ENCODE results near the gene CIDEA. TPM values are rescaled to one million over a fixed set of nuclear protein-coding genes. Genes with fewer than 3 reads are reported as not detected.

CIDEA gene
- total and polyA plus RNA-seq, 2 donors (not counting 1 experiment from before 2014, with no cell fraction given), result 0.12 to 1.7 TPM

DNA sequence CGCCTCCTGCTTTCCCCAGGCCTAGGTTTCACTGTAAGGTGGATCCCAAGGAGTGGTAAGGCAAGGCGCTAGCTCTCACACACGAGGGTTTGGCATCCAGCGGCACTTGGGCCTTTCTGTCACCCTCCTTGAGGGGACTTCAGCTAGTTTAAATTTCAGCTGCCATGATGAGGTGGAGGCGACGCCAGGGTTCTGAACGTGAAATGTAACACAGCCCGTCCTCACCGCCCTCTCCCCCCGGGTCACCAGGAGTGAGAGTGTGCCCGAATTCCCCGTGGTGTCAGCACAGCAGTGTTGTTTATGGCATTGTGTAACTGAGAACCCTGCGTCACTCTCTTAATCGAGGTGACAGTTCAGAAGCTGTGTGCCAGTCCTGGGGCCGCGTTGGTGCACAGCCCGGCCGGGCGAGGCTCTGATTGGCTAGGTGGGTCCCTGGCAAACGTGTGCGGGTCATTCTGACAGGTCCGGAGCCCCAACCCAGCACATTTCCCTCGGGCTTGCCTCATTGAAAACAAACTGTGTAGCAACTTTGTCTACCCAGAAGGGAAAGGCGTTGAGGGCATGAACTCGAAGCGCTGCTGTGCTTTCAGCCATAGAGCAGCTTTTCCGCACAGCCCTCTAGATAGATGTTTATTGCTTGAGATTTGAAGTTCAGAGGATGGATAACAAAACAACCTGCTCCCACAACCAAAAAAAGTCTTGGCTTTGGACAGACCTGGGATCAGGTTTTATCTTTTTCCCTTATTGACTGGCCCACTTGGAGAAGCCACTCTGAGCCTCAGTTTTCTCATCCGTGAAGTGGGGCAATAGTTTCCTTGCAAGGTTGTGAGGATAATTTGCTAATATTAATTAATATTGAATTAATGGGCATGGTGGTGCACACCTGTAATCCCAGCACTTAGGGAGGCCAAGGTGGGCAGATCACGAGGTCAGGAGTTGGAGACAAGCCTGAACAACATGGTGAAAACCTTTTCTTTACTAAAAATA lies 4.9 kb downstream of the CIDEA start:
- H3K9ac ChIP-seq (ENCODE audit: insufficient read depth, low read length), result no peak overlapping the region
- H3K4me1 ChIP-seq (ENCODE audit: control insufficient read depth, extremely low read depth, insufficient read depth, low read length), result peaks cover 16% of the 10 kb centered on the region
- H2AFZ ChIP-seq (ENCODE audit: low read length), result no peak overlapping the region
- H3K36me3 ChIP-seq (ENCODE audit: control insufficient read depth, insufficient read depth, low read length), result no peaks in the 10 kb centered on the region
- H4K20me1 ChIP-seq (ENCODE audit: control insufficient read depth, extremely low read depth, insufficient read depth, low read length), result no peaks in the 10 kb centered on the region
- H3K4me2 ChIP-seq (ENCODE audit: extremely low read depth, insufficient read depth, low read length), result no peak overlapping the region
- DNase-seq (ENCODE audit: low read depth in 2 of 2), result no peak
- TF ChIP-seq EZH2 (IDR thresholded peaks at IDR 0.05; ENCODE audit: low read length, missing control alignments), result no peak
- TF ChIP-seq, protein P1, sequence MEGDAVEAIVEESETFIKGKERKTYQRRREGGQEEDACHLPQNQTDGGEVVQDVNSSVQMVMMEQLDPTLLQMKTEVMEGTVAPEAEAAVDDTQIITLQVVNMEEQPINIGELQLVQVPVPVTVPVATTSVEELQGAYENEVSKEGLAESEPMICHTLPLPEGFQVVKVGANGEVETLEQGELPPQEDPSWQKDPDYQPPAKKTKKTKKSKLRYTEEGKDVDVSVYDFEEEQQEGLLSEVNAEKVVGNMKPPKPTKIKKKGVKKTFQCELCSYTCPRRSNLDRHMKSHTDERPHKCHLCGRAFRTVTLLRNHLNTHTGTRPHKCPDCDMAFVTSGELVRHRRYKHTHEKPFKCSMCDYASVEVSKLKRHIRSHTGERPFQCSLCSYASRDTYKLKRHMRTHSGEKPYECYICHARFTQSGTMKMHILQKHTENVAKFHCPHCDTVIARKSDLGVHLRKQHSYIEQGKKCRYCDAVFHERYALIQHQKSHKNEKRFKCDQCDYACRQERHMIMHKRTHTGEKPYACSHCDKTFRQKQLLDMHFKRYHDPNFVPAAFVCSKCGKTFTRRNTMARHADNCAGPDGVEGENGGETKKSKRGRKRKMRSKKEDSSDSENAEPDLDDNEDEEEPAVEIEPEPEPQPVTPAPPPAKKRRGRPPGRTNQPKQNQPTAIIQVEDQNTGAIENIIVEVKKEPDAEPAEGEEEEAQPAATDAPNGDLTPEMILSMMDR (conservative IDR thresholded peaks at IDR 0.05 in 1 of 2, IDR thresholded peaks at IDR 0.05 in 1 of 2; ENCODE audit: low read depth in 1 of 2, low read length in 2 of 2), result no peak
- no peaks in the 10 kb centered on the region for H3K79me2 ChIP-seq (ENCODE audit: control insufficient read depth, insufficient read depth, low read length)
- H3K27ac ChIP-seq (ENCODE audit: insufficient read depth, low read length), result no peak overlapping the region
- H3K9me3 ChIP-seq (ENCODE audit: control insufficient read depth, insufficient read depth, low read depth, low read length), result no peaks in the 10 kb centered on the region
- H3K4me3 ChIP-seq (replicated peaks in 1 of 4; ENCODE audit: control extremely low read depth in 1 of 4, insufficient read depth in 1 of 4, low read depth in 3 of 4, low read length in 4 of 4), result no peak overlapping the region
- peaks cover 5% of the 10 kb centered on the region for H3K27me3 ChIP-seq (ENCODE audit: control insufficient read depth, insufficient read depth, low read length)

DNA sequence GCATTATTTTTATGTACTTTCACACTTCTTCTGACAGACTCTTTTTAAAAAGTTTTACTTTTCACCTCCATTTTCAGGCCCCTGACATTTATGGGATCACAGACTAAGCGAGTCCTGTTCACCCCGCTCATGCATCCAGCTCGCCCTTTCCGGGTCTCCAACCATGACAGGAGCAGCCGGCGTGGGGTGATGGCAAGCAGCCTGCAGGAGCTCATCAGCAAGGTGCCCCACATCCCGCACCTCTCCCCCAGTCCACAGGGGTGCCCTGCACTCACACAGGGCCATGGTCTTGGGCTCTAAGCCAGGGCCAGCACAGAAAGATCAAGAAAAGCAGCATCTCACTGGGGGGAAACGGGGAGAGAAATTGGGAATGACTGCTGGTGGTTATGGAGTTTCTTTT lies 8.6 kb downstream of the CIDEA start:
- TF ChIP-seq, protein P1 (conservative IDR thresholded peaks at IDR 0.05 in 1 of 2, IDR thresholded peaks at IDR 0.05 in 1 of 2; ENCODE audit: low read depth in 1 of 2, low read length in 2 of 2), result no peak
- TF ChIP-seq EZH2 (IDR thresholded peaks at IDR 0.05; ENCODE audit: low read length, missing control alignments), result no peak
- Histone ChIP-seq H3K4me2 (ENCODE audit: extremely low read depth, insufficient read depth, low read length) (no peak overlapping the region), H3K27ac (ENCODE audit: insufficient read depth, low read length) (no peak overlapping the region), H3K79me2 (ENCODE audit: control insufficient read depth, insufficient read depth, low read length) (no peaks in the 10 kb centered on the region), H3K36me3 (ENCODE audit: control insufficient read depth, insufficient read depth, low read length) (no peaks in the 10 kb centered on the region), H4K20me1 (ENCODE audit: control insufficient read depth, extremely low read depth, insufficient read depth, low read length) (no peaks in the 10 kb centered on the region), H3K27me3 (ENCODE audit: control insufficient read depth, insufficient read depth, low read length) (no peaks in the 10 kb centered on the region), H3K4me1 (ENCODE audit: control insufficient read depth, extremely low read depth, insufficient read depth, low read length) (no peaks in the 10 kb centered on the region), H2AFZ (ENCODE audit: low read length) (no peak overlapping the region), H3K9me3 (ENCODE audit: control insufficient read depth, insufficient read depth, low read depth, low read length) (no peaks in the 10 kb centered on the region), H3K9ac (ENCODE audit: insufficient read depth, low read length) (no peak overlapping the region), H3K4me3 (replicated peaks in 1 of 4; ENCODE audit: control extremely low read depth in 1 of 4, insufficient read depth in 1 of 4, low read depth in 3 of 4, low read length in 4 of 4) (no peak overlapping the region)
- DNase-seq (ENCODE audit: low read depth in 2 of 2), result no peak

DNA sequence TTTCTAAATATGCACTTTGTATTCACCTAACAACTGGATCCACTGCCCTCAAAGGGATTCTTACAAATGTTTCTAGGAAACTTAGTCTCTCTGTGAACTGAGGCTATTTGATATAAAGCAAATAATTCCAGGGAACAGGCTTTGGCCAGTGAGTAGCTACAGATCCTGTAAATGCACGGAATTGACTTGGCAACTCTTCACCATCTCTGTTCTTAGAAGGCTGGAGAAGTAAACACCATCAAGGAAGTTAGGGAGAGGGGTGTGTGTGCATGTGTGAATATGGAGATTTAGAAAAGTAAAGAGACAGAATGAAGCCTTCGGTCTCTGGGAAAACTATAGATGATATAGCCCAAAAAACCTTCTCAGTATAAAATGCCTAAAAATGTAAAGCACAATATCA lies 10.7 kb downstream of the CIDEA start:
- H3K4me2 ChIP-seq (ENCODE audit: extremely low read depth, insufficient read depth, low read length), result no peak overlapping the region
- no peak overlapping the region for H3K4me3 ChIP-seq (replicated peaks in 1 of 4; ENCODE audit: control extremely low read depth in 1 of 4, insufficient read depth in 1 of 4, low read depth in 3 of 4, low read length in 4 of 4)
- no peaks in the 10 kb centered on the region for H3K36me3 ChIP-seq (ENCODE audit: control insufficient read depth, insufficient read depth, low read length)
- no peak overlapping the region for H3K27ac ChIP-seq (ENCODE audit: insufficient read depth, low read length)
- H3K9ac ChIP-seq (ENCODE audit: insufficient read depth, low read length), result no peak overlapping the region
- TF ChIP-seq EZH2 (IDR thresholded peaks at IDR 0.05; ENCODE audit: low read length, missing control alignments), result no peak
- TF ChIP-seq, protein P1 (conservative IDR thresholded peaks at IDR 0.05 in 1 of 2, IDR thresholded peaks at IDR 0.05 in 1 of 2; ENCODE audit: low read depth in 1 of 2, low read length in 2 of 2), result no peak
- H2AFZ ChIP-seq (ENCODE audit: low read length), result no peak overlapping the region
- no peaks in the 10 kb centered on the region for H4K20me1 ChIP-seq (ENCODE audit: control insufficient read depth, extremely low read depth, insufficient read depth, low read length)
- no peaks in the 10 kb centered on the region for H3K79me2 ChIP-seq (ENCODE audit: control insufficient read depth, insufficient read depth, low read length)
- no peaks in the 10 kb centered on the region for H3K27me3 ChIP-seq (ENCODE audit: control insufficient read depth, insufficient read depth, low read length)
- no peaks in the 10 kb centered on the region for H3K9me3 ChIP-seq (ENCODE audit: control insufficient read depth, insufficient read depth, low read depth, low read length)
- DNase-seq (ENCODE audit: low read depth in 2 of 2), result no peak
- no peaks in the 10 kb centered on the region for H3K4me1 ChIP-seq (ENCODE audit: control insufficient read depth, extremely low read depth, insufficient read depth, low read length)
